ENCODE measurements around the gene MNAT1. TPM values are rescaled to one million over a fixed set of nuclear protein-coding genes. Genes with fewer than 3 reads are reported as not detected.

Gene MNAT1
- total and polyA plus RNA-seq, 4 donors = 16.7 to 85.5 (median 21.6) TPM

DNA sequence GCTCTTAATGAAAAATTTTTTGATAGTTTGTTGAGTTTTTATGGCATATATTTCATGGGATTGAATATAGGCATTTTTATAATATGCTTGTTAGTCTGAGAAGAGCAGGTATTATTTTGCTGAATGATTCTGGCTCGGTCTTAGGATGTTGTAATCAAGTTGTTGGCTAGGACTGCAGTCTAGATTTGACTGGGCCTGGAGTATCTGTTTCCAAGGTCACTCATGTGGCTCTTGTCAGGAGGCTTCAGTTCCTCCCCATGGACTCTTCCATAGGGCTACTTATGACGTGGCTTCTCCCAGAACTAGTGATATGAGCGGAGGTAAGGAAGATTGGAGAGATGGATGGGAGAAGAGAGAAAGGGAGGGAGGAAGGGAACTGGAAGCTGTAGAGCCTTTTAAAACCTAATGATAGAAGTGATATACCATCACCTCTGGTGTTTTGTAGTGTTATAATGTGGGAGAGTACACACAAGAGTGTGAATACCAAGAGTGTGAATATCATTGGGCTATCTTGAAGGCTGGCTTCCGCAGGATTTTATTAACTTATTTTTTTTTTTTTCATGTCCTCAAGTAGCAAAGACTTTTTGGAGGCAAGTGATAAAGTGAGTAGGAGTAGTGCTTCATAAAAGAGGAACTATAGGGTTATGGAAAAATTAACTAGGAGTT is 4.4 kb downstream of the MNAT1 start:
- no peaks in the 10 kb centered on the region for H3K36me3 ChIP-seq (ENCODE audit: control insufficient read depth in 4 of 4, insufficient read depth in 4 of 4, low read length in 4 of 4)
- no peak overlapping the region for H3K4me3 ChIP-seq
- H3K9ac ChIP-seq (ENCODE audit: insufficient read depth in 1 of 2, low read length in 2 of 2) = no peak overlapping the region
- H3K4me1 ChIP-seq (ENCODE audit: control insufficient read depth in 5 of 5, insufficient read depth in 5 of 5, low read length in 5 of 5) = peaks cover 0 to 22% (median 4%) of the 10 kb centered on the region in 5 donors
- ATAC-seq (ENCODE audit: insufficient read depth, low FRiP score) (no peak), DNase-seq (no peak)
- 85 to 89% methylated on average over 4 of the region's 4 CpGs for WGBS, 2 donors
- H3K27me3 ChIP-seq (ENCODE audit: control insufficient read depth in 3 of 3, insufficient read depth in 3 of 3, low read length in 2 of 3) = no peaks in the 10 kb centered on the region
- no peaks in the 10 kb centered on the region for H3K9me3 ChIP-seq (ENCODE audit: control insufficient read depth in 4 of 4, insufficient read depth in 3 of 4, low read length in 3 of 4)
- TF ChIP-seq, protein P1, sequence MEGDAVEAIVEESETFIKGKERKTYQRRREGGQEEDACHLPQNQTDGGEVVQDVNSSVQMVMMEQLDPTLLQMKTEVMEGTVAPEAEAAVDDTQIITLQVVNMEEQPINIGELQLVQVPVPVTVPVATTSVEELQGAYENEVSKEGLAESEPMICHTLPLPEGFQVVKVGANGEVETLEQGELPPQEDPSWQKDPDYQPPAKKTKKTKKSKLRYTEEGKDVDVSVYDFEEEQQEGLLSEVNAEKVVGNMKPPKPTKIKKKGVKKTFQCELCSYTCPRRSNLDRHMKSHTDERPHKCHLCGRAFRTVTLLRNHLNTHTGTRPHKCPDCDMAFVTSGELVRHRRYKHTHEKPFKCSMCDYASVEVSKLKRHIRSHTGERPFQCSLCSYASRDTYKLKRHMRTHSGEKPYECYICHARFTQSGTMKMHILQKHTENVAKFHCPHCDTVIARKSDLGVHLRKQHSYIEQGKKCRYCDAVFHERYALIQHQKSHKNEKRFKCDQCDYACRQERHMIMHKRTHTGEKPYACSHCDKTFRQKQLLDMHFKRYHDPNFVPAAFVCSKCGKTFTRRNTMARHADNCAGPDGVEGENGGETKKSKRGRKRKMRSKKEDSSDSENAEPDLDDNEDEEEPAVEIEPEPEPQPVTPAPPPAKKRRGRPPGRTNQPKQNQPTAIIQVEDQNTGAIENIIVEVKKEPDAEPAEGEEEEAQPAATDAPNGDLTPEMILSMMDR (IDR thresholded peaks at IDR 0.05; ENCODE audit: control extremely low read depth, extremely low read depth) = no peak
- no peak overlapping the region for H3K27ac ChIP-seq (ENCODE audit: low read depth in 1 of 2, low read length in 1 of 2)

DNA sequence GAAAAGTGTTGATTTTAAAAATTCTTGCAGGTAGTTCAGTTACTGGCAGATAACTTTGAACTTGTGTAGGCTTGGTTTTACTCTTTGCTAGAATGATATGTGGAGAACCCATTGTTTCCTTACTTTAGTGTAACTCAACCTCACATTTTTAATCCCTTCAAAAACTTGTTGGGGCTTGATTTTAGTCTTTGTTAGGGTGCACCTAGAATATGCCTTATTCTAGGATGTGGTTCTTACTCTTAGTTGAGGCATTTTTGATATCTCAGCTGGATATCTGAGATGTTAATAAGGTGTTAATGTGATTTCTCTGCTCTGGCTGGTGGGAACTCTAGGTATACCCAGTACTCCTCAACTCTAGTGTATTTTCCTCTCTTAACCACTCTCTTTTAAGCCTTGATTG is 10.0 kb downstream of the MNAT1 start:
- Histone ChIP-seq H3K9ac (ENCODE audit: insufficient read depth in 1 of 2, low read length in 2 of 2) (no peak overlapping the region), H3K4me3 (no peak overlapping the region), H3K27ac (ENCODE audit: low read depth in 1 of 2, low read length in 1 of 2) (no peak overlapping the region), H3K36me3 (ENCODE audit: control insufficient read depth in 4 of 4, insufficient read depth in 4 of 4, low read length in 4 of 4) (no peaks in the 10 kb centered on the region), H3K4me1 (ENCODE audit: control insufficient read depth in 5 of 5, insufficient read depth in 5 of 5, low read length in 5 of 5) (no peaks in the 10 kb centered on the region), H3K27me3 (ENCODE audit: control insufficient read depth in 3 of 3, insufficient read depth in 3 of 3, low read length in 2 of 3) (no peaks in the 10 kb centered on the region), H3K9me3 (ENCODE audit: control insufficient read depth in 4 of 4, insufficient read depth in 3 of 4, low read length in 3 of 4) (no peaks in the 10 kb centered on the region)
- DNase-seq (no peak), ATAC-seq (ENCODE audit: insufficient read depth, low FRiP score) (no peak)
- TF ChIP-seq, protein P1 (IDR thresholded peaks at IDR 0.05; ENCODE audit: control extremely low read depth, extremely low read depth) = no peak

DNA sequence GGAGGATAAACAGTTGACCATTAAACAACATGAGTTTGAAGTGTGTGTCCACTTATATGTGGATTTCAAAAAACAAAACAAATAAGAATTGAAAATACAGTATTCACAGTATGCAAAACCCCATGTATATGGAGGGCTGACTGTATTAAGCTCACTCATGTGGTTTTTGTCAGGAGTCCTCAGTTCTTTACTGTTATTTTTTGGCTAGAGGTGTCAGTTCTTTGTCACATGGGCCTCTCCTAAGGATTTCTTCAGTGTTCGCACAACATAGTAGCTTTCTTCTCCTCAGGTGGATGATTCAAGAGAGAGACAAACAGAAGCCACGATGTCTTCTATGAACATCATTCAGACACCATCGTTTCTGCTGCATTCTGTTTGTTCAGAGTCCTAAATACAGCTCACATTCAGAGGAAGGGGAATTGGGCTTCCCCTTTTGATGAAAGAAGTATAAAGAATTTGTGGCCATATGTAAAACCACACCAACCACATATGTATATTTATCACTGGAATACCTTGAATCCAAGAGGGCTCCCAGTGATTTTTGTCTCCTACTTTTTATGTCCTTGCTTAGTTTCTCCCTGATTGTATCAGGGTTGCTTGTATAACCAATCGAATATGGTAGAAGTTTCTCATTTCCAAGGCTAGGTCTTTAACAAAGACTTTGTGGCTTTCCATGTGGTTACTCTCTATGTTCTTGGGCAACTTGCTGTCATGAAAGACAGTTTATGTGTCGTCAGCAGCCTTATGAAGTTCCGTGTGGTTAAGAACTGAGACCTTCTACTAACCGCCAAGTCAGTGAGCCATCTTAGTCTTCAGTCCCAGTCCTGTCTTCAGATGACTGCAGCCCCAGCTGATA is 18.9 kb downstream of the MNAT1 start:
- Histone ChIP-seq H3K9ac (ENCODE audit: insufficient read depth in 1 of 2, low read length in 2 of 2) (no peak overlapping the region), H3K9me3 (ENCODE audit: control insufficient read depth in 4 of 4, insufficient read depth in 3 of 4, low read length in 3 of 4) (no peaks in the 10 kb centered on the region), H3K36me3 (ENCODE audit: control insufficient read depth in 4 of 4, insufficient read depth in 4 of 4, low read length in 4 of 4) (peaks cover 0 to 6% (median 0%) of the 10 kb centered on the region in 4 donors), H3K27me3 (ENCODE audit: control insufficient read depth in 3 of 3, insufficient read depth in 3 of 3, low read length in 2 of 3) (no peaks in the 10 kb centered on the region), H3K4me1 (ENCODE audit: control insufficient read depth in 5 of 5, insufficient read depth in 5 of 5, low read length in 5 of 5) (peaks cover 0 to 9% (median 8%) of the 10 kb centered on the region in 5 donors), H3K27ac (ENCODE audit: low read depth in 1 of 2, low read length in 1 of 2) (no peak overlapping the region), H3K4me3 (no peak overlapping the region)
- DNase-seq (no peak), ATAC-seq (ENCODE audit: insufficient read depth, low FRiP score) (no peak)
- 32 to 66% methylated on average over 7 of the region's 7 CpGs for WGBS, 2 donors
- TF ChIP-seq, protein P1 (IDR thresholded peaks at IDR 0.05; ENCODE audit: control extremely low read depth, extremely low read depth) = no peak

All from lung (tissue), 12 donors.